EL (cell line): ENCODE data around the gene HOXA5.

Experiments used
- DNase-seq: peaks from one replicate; pipeline ENCODE4 v3.0.0-alpha.2; 2016

HOXA5 gene

DNA sequence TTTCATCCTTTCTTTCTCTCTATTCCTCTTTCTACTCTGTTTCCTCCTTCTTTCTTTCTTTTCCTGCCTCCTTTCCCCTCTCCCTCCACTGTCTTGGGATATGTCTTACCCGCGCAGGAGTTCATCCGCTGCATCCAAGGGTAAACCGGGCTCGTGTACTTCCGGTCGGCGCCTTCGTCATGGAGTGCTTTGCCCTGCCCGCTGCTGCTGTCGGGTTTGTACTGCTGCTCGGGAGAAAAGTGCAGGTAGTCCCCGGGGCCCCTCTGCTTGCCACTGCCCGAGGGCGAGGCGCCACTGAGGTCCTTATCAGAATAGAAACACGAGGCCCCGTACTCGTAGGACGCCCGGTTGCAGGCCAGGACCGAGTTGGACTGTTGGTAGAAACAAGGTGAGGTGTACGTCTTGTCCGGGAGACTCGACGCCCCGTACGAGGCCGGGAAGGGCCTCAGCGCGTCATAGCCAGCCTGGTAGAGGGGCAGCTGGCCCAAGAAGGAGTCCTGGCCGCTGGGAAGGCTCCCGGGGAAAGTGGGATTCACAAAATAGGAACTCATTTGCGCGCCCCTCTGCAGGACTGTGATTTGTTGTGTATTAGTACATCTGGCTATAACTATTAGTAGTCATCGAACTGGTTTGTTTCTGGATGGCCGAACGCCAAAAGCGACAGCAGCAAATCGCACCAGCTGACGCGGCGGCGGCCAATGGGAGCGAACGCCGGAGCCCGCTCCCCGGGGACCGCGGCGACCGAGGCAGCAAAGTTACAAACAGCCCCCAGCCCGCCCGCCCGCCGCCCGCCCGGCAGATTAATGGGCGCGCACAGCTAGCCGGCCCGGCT lies 3.9 kb upstream of the HOXA5 start, which contains the start of gene HOXA6:
HOXA6 (minus strand) TSS at position 576 of the 832 bp plus-strand sequence; CDS start at position 551, 25 bp downstream.
- DNase-seq = no peak

DNA sequence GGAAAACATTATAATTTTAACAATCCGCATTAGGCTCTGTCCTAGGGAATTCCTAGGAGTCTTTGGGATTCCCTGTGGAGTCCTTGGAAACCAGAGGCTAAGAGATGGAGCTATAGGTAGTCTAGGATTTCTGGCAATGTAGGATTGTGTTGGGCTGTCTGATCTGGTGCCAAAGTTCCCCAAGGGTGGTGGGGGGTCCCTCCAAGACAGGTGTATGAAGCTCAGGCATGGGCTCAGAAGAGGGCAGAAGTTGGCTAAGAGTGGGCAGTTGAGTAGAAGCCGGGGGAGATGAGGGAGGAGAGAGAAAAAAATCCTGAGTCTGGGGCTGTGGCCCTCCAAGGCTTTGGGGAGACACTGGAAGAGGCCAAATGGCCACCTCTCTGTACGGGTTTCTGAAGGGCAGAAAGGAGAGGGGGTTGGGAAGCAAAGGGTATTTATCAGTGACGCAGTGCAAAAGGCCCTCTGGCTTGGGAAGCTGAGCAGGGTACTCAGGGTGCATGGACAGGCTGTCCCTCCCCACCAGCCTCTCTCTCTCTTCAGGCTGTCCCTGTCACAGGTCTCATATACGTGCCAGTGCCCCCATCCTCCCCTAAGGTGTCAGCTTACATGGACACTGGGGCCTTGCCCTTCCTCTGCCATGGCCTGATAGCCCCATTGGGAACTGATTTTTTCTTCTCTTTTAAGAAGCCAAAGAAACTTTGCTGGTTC lies 3.2 kb upstream of the HOXA5 start:
- no peak for DNase-seq

DNA sequence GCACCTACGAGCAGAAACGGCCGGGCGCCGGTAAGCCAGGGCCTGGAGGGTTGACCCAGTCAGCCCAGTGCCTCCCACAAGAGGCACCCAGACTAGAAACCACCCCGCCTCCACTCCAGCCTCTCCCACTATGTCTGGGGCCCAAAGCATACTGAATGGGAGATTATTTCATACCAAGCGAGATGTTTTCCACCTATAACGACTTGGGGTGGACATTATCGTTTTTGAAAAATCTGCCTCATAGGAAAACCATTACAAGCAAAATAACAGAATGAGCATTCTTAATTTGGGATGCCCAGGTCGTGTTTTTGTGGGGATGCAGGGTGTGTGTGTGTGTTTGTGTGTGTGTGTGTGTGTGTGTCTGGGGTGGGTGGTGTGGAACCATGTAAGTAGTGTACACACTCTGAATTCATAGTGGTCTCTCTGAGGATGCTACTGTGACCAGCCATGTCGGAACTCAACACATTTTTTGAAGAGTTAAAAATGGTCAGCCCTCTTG lies 2.5 kb upstream of the HOXA5 start:
- DNase-seq = no peak

GRCh38 chr7:27145165-27145913 lies 1.9 kb upstream of the HOXA5 start:
- no peak for DNase-seq

DNA sequence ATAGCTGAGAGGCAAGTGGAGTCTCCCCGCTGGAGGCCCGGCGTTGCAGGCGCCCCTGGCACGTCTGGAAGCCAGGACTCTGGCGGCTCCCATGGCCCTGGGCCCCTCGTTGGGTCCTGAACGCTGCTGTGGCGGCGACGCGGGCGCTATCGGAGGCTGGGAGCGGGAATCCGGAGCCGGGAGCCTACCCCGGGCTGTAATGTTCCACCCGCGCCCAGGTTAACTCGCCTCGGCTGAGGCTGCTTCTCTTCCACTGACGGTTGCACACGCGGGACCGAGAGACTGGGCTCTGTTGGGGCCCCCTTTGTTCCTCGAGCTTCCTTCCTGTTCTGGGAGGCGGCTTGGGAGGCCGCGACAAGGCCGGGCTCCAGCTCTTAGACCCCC lies 1.3 kb upstream of the HOXA5 start:
- DNase-seq = no peak

- DNase-seq = no peak
These were observed 684 bp upstream of the HOXA5 start for GRCh38 chr7:27143950-27144780.

- no peak for DNase-seq
These were observed 880 bp downstream of the HOXA5 start for GRCh38 chr7:27142580-27143022.

GRCh38 chr7:27141923-27142579 lies 1.4 kb downstream of the HOXA5 start:
- no peak for DNase-seq

DNA sequence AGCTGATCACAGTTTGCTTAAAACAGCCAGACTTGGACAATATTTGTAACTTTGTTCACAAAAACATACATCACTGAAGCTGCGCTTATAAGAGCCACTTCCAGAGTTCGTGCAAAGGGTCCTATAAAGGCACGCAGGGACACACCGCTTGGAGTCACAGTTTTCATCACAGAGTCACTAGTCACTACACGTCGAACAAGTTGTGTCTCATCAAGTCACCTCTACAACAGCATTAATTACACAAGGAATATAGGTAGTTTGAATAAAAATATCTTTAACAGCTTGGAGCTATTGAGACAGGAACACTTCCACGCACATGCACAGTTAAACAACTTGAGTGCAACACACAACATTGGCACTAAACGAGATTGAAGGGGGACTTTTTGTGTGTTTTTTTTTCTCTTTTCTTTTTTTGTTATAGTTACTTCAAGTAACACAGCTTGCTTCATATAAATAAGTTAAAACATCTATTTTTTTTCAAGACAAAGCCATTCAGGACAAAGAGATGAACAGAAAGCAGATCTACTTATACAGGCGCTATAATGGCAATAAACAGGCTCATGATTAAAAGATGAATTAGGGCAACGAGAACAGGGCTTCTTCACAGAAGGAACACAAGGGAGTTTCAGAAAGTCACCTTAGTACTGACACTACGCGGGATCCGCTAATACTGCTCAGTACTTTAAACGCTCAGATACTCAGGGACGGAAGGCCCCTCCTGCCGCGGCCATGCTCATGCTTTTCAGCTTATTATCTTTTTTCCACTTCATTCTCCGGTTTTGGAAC lies 2.2 kb downstream of the HOXA5 start:
- no peak for DNase-seq

DNA sequence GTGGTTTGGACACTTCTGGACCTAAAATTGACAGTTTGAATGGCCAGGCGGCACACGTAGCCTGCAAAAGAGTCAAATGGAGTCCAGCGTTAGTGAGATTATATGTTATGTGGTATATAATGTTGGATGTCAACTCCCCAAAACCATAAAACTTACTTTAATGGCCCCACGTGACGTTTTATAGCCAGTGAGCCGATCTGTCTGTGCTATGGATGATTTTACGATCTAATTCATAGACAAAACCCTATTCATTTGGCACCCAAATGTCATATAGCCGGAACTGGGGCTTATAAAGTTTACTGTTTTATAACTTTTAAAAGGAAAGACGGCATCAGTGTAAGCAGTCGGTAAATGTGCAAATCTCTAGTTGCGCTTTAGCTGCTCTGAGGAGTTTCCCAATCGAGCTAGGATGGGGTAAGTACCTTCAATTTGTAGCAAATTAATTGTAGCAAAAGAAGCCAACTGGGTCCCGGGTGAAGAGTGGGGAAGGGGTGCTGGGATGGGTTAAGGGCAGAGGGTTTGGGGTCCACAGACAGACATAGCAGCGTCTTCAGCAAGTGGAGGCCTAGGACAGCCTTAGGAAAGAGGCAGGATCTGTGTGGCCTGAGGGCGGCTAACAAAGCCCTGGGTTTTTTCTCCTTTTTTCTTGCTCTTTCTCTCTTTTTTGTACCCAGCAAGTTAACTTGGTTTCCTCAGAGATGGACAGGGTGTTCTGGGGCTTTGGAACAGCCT lies 3.2 kb downstream of the HOXA5 start:
- no peak for DNase-seq

- DNase-seq = no peak
These were observed 4.0 kb downstream of the HOXA5 start for GRCh38 chr7:27139334-27140125.

DNA sequence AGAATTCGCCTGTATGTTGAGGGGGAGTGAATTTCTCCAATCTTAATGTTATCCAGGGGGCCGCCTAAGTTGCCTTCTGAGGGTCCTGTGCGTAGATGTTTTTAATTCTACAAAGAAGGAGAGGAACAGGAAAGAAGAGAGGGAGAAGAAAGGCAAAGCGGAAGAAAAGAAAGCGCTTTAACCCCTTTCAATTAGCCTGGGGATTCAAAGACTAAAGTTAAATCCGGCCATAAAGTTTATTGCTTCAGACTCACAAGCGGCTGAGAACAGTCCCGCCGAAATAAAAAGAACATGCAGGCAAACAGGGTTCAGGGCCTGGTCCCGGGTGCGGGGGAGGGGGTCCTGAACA lies 4.5 kb downstream of the HOXA5 start:
- no peak for DNase-seq

DNA sequence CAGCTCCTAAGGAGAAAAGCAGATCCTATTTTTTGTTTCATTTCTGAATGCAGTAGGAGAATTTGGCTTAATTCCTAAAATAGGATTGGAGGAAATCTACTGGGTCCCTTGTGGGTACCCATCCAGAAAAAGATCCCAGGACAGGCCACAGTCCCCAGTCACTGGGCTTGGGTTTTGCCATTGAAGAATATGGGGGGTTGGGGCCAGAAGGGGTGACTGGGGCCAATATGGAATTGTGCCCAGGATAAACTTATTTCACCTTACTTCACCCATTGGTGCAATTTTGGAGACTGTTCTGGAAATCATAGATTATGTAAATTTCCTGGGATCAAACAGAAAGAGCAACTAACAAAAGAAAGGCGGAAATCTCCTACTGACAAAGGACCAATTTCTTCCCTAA lies 5.0 kb downstream of the HOXA5 start:
- no peak for DNase-seq

DNA sequence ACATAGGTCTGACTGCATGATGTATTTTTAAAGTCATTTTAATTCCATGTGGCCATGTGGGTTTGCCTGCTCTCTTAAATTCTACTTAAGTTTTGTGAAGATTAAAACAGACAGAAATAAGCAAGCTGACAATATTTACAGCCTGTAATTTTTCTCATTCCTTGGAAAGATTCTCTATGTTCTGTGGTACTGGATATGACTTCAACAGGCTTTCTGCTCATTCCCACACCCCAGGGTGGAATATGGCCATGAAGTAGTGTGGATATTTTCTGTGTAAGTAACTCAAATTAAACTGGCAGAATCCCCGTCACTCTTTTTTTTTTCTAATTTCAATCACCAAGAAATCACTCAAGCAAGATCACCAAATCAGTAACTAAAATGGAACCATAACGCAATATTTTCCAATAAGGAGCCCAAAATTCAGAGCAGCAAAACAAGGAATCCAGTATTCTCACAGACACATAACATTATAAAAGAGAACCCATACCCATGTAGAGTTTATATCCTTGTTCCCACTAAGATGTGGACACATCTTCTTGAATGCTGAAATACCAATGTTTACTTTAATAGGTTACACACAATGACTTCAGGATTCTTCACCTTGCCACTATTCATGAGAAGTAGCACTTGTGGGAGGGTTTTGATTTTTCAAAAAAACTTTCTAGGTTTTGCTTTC lies 5.7 kb downstream of the HOXA5 start:
- DNase-seq = no peak

DNA sequence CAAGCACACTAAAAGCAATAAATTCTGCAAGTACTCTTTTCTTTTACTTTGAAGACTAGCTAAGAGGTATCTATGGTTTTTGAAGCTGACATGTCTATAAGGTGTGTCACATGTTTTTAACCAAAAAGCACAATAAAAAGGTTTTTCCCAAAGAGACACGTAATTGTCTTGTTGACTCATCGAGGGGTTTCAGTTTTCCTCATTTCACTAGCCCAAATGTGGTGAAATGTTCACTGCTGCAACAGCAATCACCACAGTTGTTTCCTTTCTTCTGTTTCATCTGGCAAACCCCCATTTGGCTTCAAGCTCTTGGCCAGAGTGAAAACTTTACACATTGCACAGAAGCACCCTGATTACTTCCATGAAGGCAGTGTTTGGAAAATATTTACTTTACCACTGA lies 9.1 kb downstream of the HOXA5 start:
- DNase-seq = peak; percentile 83

DNA sequence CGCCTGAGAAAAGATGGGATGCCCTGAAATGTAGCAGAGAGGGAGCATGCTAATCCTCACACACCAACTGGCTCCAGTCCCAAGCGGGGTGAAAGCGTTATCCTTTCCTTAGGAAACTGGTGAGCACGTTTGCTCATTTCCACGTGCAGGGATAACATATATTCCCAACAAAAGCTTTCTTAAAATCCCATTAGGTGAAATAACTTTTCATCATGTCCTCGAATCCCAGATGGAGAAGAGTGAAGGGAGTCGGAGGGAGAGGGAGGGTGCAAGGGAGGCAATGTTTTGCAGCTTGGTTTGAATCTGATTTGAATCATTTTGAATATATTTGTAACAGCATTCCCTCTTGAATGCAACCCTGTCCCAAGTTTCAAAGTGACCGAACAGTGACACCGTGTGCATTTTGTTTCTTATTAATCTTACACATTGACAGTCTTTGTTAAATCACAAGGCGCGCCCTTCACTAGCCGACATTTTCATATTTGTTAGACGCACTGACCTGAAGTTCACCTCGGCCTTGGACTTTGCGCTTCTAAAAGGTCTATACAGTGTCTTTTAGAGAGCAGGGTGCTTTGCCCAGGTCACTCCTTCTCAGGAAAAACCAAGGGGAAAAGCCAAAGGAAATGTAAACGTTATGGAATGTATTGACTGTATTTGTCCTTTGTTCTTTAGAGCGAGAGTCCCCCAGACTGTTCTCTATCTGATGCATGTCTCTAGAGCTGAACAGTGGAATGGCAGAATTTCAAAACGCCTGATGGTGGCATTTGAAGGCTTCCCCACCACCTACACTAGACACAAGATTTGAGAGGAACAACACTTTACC lies 9.9 kb downstream of the HOXA5 start:
- no peak for DNase-seq

- no peak for DNase-seq
These were observed 10.5 kb downstream of the HOXA5 start for GRCh38 chr7:27132978-27133377.

DNA sequence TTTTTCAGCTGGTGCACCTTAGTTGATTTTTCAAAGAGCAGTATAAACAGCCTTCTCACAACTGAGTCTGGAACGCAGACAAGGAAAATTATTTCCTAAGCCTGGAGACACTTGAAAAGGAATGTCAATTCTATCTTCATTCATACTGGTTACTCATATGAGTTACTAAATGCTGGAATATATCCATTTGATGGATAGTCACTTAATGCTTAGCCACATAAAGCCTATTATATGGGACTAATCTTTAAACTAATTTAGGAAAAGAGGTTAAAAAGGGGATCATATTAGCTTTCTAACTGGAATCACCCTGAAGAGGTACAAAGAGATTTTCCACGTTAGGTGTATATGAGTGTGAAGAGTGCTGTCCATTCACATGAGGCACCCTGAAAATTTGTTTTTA lies 11.3 kb downstream of the HOXA5 start:
- DNase-seq = no peak
